ENCODE measurements around the gene ORMDL3. TPM values are rescaled to one million over a fixed set of nuclear protein-coding genes. Genes with fewer than 3 reads are reported as not detected.

The ORMDL3 gene
- 100 to 1,000 TPM in 2 of 4 donors, 10 to 100 TPM in 2; 78.5 to 338 (median 163) TPM for total RNA-seq

GRCh38 chr17:39927101-39927928, at the start of gene ORMDL3, which contains the start of gene LRRC3C:
ORMDL3 (minus strand) TSS chr17:39927601; CDS start chr17:39924203, 3,398 bp downstream.
LRRC3C (plus strand) TSS chr17:39927732; CDS start chr17:39941524, 13,792 bp downstream.
- peak; percentile 90 for ATAC-seq (ENCODE audit: low FRiP score)
- no peak for TF ChIP-seq CTCF (IDR thresholded peaks at IDR 0.05)
- DNase-seq (ENCODE audit: low spot score), result peak; percentile 71

- no peak for TF ChIP-seq CTCF (IDR thresholded peaks at IDR 0.05)
- DNase-seq (ENCODE audit: low spot score) (no peak), ATAC-seq (ENCODE audit: low FRiP score) (no peak)
Measured at GRCh38 chr17:39975801-39976200, 48.4 kb upstream of the ORMDL3 start.

GRCh38 chr17:39974433-39974832, 47.0 kb upstream of the ORMDL3 start:
- DNase-seq (ENCODE audit: low spot score) (no peak), ATAC-seq (ENCODE audit: low FRiP score) (no peak)
- no peak for TF ChIP-seq CTCF (IDR thresholded peaks at IDR 0.05)

GRCh38 chr17:39973496-39973895, 46.1 kb upstream of the ORMDL3 start:
- peak; percentile 65 for ATAC-seq (ENCODE audit: low FRiP score)
- TF ChIP-seq CTCF (IDR thresholded peaks at IDR 0.05), result no peak
- no peak for DNase-seq (ENCODE audit: low spot score)

- DNase-seq (ENCODE audit: low spot score), result no peak
- peak; percentile 66 for ATAC-seq (ENCODE audit: low FRiP score)
- TF ChIP-seq CTCF (IDR thresholded peaks at IDR 0.05), result no peak
Measured at GRCh38 chr17:39972271-39972670, 44.9 kb upstream of the ORMDL3 start.

GRCh38 chr17:39971076-39971603, 43.7 kb upstream of the ORMDL3 start:
- TF ChIP-seq CTCF (IDR thresholded peaks at IDR 0.05), result no peak
- ATAC-seq (ENCODE audit: low FRiP score) (no peak), DNase-seq (ENCODE audit: low spot score) (no peak)

Data from omental fat pad (tissue), 4 donors.